Fibroblast of lung (primary cell): ENCODE measurements around the gene COX14.

Experiments
- CTCF ChIP-seq, 2 donors: IDR thresholded peaks in 1 of 2; conservative IDR thresholded peaks in 1 of 2; 1 replicate in 1 of 2; 2 replicates in 1 of 2; pipeline ENCODE4 v1.5.1; 2011 to 2012; ENCODE audit warnings: low read length in 2 of 2, control low read depth in 1 of 2, inconsistent platforms in 1 of 2, low read depth in 1 of 2, mild to moderate bottlenecking in 1 of 2
- EZH2 ChIP-seq: IDR thresholded peaks from 2 replicates; pipeline ENCODE4 v1.5.1; 2012; ENCODE audit warnings: low read length, control low read depth, mild to moderate bottlenecking; ENCODE audit errors: missing control alignments

GRCh38 chr12:50106907-50107306, 5.1 kb upstream of the COX14 start:
- no peak for TF ChIP-seq EZH2
- no peak for TF ChIP-seq CTCF (conservative IDR thresholded peaks at IDR 0.05 in 1 of 2, IDR thresholded peaks at IDR 0.05 in 1 of 2; ENCODE audit: low read depth in 1 of 2, low read length in 2 of 2)
